Measurements from ENCODE around the gene COL9A1. TPM values are rescaled to one million over a fixed set of nuclear protein-coding genes. Genes with fewer than 3 reads are reported as not detected.
A peak's percentile ranks its signal among the peaks of the same experiment; 100 is the strongest.

Gene COL9A1
- total RNA-seq, 1 experiment from 2014 or later: 7.8 TPM

DNA sequence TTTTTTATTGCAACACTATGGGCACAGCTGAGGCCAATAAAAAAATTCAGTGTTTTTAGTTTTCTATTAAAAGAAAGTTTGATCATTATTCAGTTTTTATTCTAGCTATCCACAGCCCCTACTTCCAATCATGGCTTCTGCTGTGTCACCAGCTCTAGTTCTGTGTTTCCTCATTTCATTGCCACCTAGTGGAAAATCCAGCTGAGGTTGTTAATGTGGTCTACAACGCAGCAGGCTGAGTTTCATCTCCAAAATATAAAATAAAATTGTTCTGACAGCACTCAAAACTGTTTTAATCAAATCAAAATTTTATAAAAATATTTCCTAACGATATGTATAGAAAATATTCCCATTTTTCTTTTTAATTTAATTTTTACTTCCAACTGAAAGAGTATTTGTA lies 13.6 kb downstream of the COL9A1 start:
- Histone ChIP-seq H3K56ac (ENCODE audit: insufficient read length, low read depth, low read length) (no peak overlapping the region), H3K14ac (ENCODE audit: insufficient read depth, low read length) (no peak overlapping the region), H3K4ac (ENCODE audit: low read depth, low read length) (no peak overlapping the region), H3K27me3 (ENCODE audit: insufficient read depth, low read length) (no peaks in the 10 kb centered on the region), H3K18ac (ENCODE audit: insufficient read length, low read depth, low read length) (no peak overlapping the region), H3T11ph (ENCODE audit: low read length) (no peak overlapping the region), H2BK20ac (ENCODE audit: low read depth, low read length, poor library complexity, severe bottlenecking) (no peak overlapping the region), H3K79me1 (ENCODE audit: insufficient read depth, low read depth, low read length, poor library complexity, severe bottlenecking) (no peaks in the 10 kb centered on the region), H2AK5ac (ENCODE audit: insufficient read length, low read length) (no peak overlapping the region), H4K8ac (replicated peaks; ENCODE audit: insufficient read length, low read depth, low read length) (no peak overlapping the region), H2BK5ac (ENCODE audit: insufficient read length, low read length) (no peak overlapping the region), H4K5ac (ENCODE audit: insufficient read length, low read depth, low read length) (no peak overlapping the region), H3K23me2 (ENCODE audit: insufficient read length, low read depth, low read length, poor library complexity, severe bottlenecking) (no peaks in the 10 kb centered on the region), H3K23ac (ENCODE audit: insufficient read length, low read depth, low read length) (no peak overlapping the region), H2BK15ac (ENCODE audit: low read depth, low read length) (no peak overlapping the region), H4K91ac (ENCODE audit: insufficient read length, low read depth, low read length) (no peak overlapping the region), H3K9ac (ENCODE audit: extremely low read depth, insufficient read length, low read length) (no peak overlapping the region), H3K27ac (ENCODE audit: insufficient read length, low read depth, low read length) (no peak overlapping the region), H3K79me2 (ENCODE audit: insufficient read depth, low read length) (no peaks in the 10 kb centered on the region), H3K9me3 (ENCODE audit: control insufficient read depth, low read depth, low read length) (no peaks in the 10 kb centered on the region), H2BK12ac (ENCODE audit: insufficient read length, low read depth, low read length) (no peak overlapping the region), H3K4me1 (ENCODE audit: insufficient read depth, low read length) (no peaks in the 10 kb centered on the region), H2BK120ac (ENCODE audit: low read depth, low read length, poor library complexity, severe bottlenecking) (no peak overlapping the region), H3K4me2 (ENCODE audit: insufficient read depth, insufficient read length, low read length) (no peak overlapping the region), H2AFZ (ENCODE audit: low read length) (no peak overlapping the region), H4K20me1 (ENCODE audit: control insufficient read depth, insufficient read depth, insufficient read length) (no peaks in the 10 kb centered on the region)
- no peaks in the 10 kb centered on the region for H3K36me3 Mint-ChIP-seq (ENCODE audit: insufficient read depth in 1 of 3, low read depth in 3 of 3)
- H3K27me3 Mint-ChIP-seq (ENCODE audit: low read depth): peaks cover 15% of the 10 kb centered on the region
- no peak overlapping the region for H3K27ac Mint-ChIP-seq
- no peak overlapping the region for H3K4me3 Mint-ChIP-seq
- no peaks in the 10 kb centered on the region for H3K9me3 Mint-ChIP-seq
- no peaks in the 10 kb centered on the region for H3K4me1 Mint-ChIP-seq
- TF ChIP-seq, protein P1, sequence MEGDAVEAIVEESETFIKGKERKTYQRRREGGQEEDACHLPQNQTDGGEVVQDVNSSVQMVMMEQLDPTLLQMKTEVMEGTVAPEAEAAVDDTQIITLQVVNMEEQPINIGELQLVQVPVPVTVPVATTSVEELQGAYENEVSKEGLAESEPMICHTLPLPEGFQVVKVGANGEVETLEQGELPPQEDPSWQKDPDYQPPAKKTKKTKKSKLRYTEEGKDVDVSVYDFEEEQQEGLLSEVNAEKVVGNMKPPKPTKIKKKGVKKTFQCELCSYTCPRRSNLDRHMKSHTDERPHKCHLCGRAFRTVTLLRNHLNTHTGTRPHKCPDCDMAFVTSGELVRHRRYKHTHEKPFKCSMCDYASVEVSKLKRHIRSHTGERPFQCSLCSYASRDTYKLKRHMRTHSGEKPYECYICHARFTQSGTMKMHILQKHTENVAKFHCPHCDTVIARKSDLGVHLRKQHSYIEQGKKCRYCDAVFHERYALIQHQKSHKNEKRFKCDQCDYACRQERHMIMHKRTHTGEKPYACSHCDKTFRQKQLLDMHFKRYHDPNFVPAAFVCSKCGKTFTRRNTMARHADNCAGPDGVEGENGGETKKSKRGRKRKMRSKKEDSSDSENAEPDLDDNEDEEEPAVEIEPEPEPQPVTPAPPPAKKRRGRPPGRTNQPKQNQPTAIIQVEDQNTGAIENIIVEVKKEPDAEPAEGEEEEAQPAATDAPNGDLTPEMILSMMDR (conservative IDR thresholded peaks at IDR 0.05): peak; percentile 50
- WGBS (ENCODE audit: extremely low coverage, insufficient read length, low lambda C conversion rate): no CpG with 5 or more reads among the region's 2 CpGs
- no peak for DNase-seq

All from H9 (cell line).